ENCODE measurements around the gene CHST8.

The CHST8 gene

GRCh38 chr19:33703438-33703750, 81.6 kb downstream of the CHST8 start:
- Histone ChIP-seq H3K4me3 (replicated peaks; ENCODE audit: low read depth, low read length) (no peak overlapping the region), H3K27me3 (replicated peaks; ENCODE audit: control insufficient read depth, insufficient read depth, low read length) (no peaks in the 10 kb centered on the region), H3K36me3 (ENCODE audit: control insufficient read depth, insufficient read depth, low read length) (no peaks in the 10 kb centered on the region)
- no peak for TF ChIP-seq CTCF (IDR thresholded peaks at IDR 0.05; ENCODE audit: insufficient read depth, low read length, poor library complexity, severe bottlenecking)
- no peak for DNase-seq (ENCODE audit: extremely low read depth, insufficient read length)

GRCh38 chr19:33703821-33704220, 82.1 kb downstream of the CHST8 start:
- no peaks in the 10 kb centered on the region for H3K27me3 ChIP-seq (replicated peaks; ENCODE audit: control insufficient read depth, insufficient read depth, low read length)
- no peak for DNase-seq (ENCODE audit: extremely low read depth, insufficient read length)
- H3K36me3 ChIP-seq (ENCODE audit: control insufficient read depth, insufficient read depth, low read length) = no peaks in the 10 kb centered on the region
- H3K4me3 ChIP-seq (replicated peaks; ENCODE audit: low read depth, low read length) = no peak overlapping the region
- TF ChIP-seq CTCF (IDR thresholded peaks at IDR 0.05; ENCODE audit: insufficient read depth, low read length, poor library complexity, severe bottlenecking) = no peak

- DNase-seq (ENCODE audit: extremely low read depth, insufficient read length) = no peak
- TF ChIP-seq CTCF (IDR thresholded peaks at IDR 0.05; ENCODE audit: insufficient read depth, low read length, poor library complexity, severe bottlenecking) = no peak
- no peaks in the 10 kb centered on the region for H3K27me3 ChIP-seq (replicated peaks; ENCODE audit: control insufficient read depth, insufficient read depth, low read length)
- H3K36me3 ChIP-seq (ENCODE audit: control insufficient read depth, insufficient read depth, low read length) = no peaks in the 10 kb centered on the region
- no peak overlapping the region for H3K4me3 ChIP-seq (replicated peaks; ENCODE audit: low read depth, low read length)
Measured at GRCh38 chr19:33704271-33704670, 82.5 kb downstream of the CHST8 start.

GRCh38 chr19:33705090-33705847, 83.5 kb downstream of the CHST8 start:
- no peaks in the 10 kb centered on the region for H3K36me3 ChIP-seq (ENCODE audit: control insufficient read depth, insufficient read depth, low read length)
- no peak overlapping the region for H3K4me3 ChIP-seq (replicated peaks; ENCODE audit: low read depth, low read length)
- H3K27me3 ChIP-seq (replicated peaks; ENCODE audit: control insufficient read depth, insufficient read depth, low read length) = no peaks in the 10 kb centered on the region
- no peak for DNase-seq (ENCODE audit: extremely low read depth, insufficient read length)
- no peak for TF ChIP-seq CTCF (IDR thresholded peaks at IDR 0.05; ENCODE audit: insufficient read depth, low read length, poor library complexity, severe bottlenecking)

- no peak overlapping the region for H3K4me3 ChIP-seq (replicated peaks; ENCODE audit: low read depth, low read length)
- no peaks in the 10 kb centered on the region for H3K36me3 ChIP-seq (ENCODE audit: control insufficient read depth, insufficient read depth, low read length)
- TF ChIP-seq CTCF (IDR thresholded peaks at IDR 0.05; ENCODE audit: insufficient read depth, low read length, poor library complexity, severe bottlenecking) = no peak
- DNase-seq (ENCODE audit: extremely low read depth, insufficient read length) = no peak
- H3K27me3 ChIP-seq (replicated peaks; ENCODE audit: control insufficient read depth, insufficient read depth, low read length) = no peaks in the 10 kb centered on the region
Measured at GRCh38 chr19:33705860-33706259, 84.1 kb downstream of the CHST8 start.

- no peak for DNase-seq (ENCODE audit: extremely low read depth, insufficient read length)
- Histone ChIP-seq H3K4me3 (replicated peaks; ENCODE audit: low read depth, low read length) (no peak overlapping the region), H3K36me3 (ENCODE audit: control insufficient read depth, insufficient read depth, low read length) (no peaks in the 10 kb centered on the region), H3K27me3 (replicated peaks; ENCODE audit: control insufficient read depth, insufficient read depth, low read length) (no peaks in the 10 kb centered on the region)
- TF ChIP-seq CTCF (IDR thresholded peaks at IDR 0.05; ENCODE audit: insufficient read depth, low read length, poor library complexity, severe bottlenecking) = no peak
Measured at GRCh38 chr19:33706631-33707030, 84.9 kb downstream of the CHST8 start.

All from GM06990 (cell line).